CD4-positive, alpha-beta T cell treated with Interleukin-17A for 1 hour (primary cell): Measurements from ENCODE around the gene PKMYT1.

Experiments used
- DNase-seq: peaks from one replicate; pipeline ENCODE4 v3.0.0-alpha.2; 2020

PKMYT1 gene

DNA sequence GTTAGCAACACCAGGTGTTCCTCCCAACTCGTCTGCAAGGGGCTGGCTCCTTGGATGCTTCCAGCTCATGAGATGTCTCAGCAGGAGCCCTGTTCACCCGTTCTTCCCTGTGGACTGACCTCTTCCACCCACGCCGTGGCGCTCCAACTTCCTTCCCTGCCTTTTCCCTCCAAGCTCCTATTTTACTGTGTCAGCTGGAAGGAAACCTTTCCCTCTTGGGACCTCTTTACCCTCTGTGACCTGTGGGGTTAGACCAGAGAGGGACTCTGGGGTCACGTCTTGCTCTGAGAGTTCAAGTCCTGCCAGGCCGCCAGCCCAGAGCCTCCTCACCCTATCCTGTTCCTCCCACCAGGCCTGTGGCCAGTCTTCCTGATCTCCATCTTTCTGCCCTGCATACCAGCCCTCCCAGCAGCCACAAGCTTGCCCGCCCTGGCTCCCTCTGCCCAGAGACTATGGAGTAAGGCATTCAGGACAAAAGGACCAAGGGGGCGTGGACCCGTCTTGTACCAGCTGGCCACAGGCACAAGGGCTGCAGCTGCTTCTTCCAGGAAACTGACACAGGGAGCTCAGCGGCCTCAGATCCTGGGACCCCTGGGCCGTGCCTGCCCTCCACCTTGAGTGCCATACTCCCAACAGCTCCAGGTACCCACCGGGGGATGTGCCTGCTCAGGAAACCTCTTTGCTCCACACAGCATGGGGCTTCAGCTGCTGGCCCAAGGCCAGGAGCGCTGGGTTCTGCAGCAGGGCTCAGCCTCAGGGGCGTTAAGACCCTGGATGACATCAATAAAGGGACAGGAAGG is 8.1 kb downstream of the PKMYT1 start:
- no peak for DNase-seq

DNA sequence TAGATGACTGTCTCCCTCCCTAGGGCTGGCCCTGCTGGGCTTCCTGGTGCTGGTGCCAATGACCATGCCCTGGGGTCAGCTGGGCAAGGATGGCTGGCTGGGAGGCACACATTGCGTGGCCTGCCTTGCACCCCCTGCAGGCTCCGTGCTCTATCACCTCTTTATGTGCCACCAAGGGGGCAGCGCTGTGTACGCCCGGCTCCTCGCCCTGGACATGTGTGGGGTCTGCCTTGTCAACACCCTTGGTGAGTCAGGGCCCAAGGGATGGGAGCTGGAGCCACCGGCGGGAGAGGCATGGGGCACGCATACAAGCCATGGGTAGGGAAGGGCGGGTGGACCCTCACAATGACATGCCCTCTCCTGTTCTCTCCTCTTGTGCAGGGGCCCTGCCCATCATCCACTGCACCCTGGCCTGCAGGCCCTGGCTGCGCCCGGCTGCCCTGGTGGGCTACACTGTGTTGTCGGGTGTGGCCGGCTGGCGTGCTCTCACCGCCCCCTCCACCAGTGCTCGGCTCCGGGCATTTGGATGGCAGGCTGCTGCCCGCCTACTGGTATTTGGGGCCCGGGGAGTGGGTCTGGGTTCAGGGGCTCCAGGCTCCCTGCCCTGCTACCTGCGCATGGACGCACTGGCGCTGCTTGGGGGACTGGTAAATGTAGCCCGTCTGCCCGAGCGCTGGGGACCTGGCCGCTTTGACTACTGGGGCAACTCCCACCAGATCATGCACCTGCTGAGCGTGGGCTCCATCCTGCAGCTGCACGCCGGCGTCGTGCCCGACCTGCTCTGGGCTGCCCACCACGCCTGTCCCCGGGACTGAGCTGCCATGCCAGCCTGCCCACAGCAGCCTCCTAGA is 8.9 kb downstream of the PKMYT1 start:
- DNase-seq: no peak

DNA sequence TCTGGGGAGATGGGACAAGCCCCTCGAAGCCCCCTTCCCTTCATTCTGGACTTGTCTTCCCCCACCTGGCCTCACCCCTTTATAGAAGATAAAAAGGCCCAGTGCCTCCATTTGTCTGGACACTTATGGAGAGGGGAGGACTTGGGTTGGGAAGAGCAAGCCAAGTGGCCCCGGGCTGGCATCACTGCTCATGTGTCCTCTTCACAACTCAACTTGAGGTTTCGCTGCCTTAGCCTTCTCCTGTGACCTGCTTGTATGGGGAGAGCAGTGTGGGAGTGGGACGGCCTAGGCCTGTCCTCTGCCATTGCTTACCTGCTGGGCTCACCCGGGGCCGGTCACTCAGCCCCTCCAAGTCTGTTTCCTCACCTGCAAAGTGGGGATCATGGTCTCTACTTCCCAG is 9.7 kb downstream of the PKMYT1 start:
- no peak for DNase-seq

DNA sequence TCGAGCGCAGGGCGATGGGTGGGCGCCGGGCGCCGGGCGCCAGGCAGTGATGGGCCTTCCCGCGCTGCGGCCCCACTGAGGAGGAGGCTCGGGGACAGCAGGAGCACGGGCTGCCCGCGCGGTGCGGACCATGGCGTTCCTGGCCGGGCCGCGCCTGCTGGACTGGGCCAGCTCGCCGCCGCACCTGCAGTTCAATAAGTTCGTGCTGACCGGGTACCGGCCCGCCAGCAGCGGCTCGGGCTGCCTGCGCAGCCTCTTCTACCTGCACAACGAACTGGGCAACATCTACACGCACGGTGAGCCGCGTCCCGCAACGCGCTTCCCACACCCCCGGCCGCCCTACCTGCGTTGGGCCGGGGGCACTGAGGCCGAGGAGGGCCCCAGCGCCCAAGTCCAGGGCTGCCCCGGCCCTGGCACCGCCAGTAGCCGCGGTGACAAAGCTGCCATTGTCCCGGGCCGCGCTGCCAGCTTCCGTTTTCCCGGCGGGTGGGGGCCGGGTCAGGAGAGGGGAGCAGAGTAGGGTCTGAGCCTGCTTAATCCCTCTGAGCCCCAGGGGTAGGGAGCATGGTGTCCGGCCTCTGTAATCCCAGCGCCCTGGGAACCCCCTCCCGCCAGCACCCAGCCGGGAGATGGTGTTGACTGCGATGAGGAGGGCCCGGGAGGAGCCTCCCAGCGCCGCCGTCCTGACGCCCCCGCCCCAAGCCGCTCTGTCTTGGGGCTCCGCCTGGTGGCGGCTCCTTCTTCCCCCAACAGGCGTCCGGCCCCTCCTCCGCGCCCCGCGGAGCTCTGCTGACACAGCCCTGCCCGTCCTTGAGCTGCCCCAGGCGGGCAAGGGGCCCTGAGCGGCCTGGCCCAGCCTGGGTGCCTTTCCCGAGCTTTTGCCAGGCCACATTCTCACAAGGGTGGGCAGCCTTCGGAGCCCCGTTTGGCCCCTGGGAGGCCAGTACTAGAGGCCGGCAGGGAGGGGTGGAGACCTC is 10.4 kb downstream of the PKMYT1 start:
- DNase-seq: peak; percentile 67

DNA sequence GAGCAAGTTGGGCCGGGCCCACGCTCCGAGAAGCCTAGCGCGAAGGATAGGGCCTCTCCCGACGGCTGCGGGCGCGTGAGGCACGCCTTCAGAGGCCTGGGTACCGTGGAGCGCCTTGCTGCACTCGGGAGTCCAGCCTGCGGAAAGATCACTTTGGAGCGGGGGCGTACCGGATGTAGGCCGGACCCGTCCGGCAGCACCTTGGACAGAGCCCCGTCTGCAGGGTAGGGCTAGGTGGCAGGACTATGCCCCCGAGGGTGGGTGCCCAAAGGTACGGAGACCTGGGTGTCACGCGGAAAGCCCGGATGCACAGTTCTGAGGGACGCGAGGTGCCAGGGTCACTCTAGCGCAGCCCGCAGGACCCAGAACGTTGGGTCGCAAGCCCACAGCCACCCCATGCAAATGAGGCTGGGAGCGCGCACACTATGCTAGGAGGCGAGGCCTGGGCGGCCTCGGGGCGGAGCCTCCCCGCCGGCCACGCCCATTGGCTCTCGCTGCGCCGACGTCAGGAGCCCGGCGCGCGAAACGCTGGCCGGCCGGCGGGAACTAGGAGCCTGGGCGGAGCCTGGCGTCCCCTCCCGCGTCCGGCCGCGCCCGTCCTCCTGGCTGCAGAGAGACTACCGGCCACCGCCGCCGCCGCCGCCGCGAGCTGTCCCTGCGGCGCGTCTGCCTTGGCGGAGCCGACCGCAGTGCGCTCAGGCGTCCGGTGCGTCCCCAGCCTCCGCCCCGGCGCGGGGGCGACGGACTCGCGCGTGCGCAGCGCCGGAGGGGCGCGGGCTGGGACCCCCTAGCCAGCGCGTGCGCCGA is 11.3 kb downstream of the PKMYT1 start, which contains the start of gene PAQR4:
TSS of gene PAQR4 (plus strand) at position 611 of the 807 bp plus-strand sequence. CDS start 327 bp downstream, outside the sequence.
- DNase-seq: peak; percentile 83

DNA sequence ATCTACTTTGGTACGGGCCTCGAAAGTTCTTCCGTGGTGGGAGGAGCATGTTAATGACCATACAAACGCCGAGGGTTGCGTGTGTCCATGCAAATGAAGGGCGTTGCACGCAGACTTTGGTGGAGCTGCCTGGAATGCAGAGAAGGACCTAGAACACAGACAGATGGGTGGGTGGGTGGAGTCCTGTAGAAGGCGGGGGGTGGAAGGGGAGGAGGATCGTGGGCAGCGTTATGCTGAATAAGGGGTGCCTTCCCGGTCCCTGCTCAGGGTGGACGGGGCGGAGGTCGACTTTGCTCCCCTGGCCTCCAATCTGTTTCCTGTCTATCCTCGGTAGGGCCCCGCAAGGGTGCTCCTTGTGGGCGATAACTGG is 11.9 kb downstream of the PKMYT1 start:
- no peak for DNase-seq

DNA sequence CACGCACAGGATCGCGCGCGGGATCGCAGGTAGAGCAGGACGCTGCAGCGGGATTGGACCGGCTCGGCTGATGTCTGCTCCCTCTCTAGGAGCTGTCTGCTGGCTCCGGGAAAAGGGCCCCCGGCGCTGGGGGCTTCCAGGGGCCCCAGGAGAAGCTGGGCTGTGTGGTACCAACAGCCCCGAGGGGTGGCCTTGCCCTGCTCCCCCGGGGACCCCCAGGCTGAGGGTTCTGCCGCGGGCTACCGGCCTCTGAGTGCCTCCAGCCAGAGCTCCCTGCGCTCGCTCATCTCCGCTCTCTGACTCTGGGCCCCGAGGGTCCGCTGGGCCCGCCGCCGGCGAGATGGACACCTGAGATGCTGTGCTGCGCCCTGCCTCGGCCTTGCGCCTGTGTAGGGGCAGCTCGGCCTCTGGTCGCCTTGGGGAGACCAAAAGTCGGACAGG is 12.5 kb downstream of the PKMYT1 start:
- DNase-seq: no peak

DNA sequence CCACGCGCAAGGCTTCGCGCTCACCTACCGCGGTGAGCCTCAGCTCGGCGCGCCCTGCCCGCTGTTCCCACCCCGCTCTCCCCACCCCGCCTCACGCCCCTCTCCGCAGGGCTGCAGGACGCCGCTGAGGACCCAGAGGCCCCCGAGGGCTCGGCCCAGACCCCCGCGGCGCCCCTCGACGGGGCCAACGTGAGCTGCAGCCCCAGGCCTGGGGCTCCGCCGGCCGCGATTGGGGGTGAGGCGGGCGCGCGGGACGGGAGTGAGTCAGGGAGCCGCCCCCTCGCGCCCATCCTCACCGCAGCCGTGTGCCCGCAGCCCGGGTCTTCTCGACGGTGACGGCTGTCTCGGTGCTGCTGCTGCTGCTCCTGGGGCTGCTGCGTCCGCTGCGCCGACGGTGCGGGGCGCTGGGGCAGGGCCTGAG is 13.0 kb downstream of the PKMYT1 start:
- no peak for DNase-seq

DNA sequence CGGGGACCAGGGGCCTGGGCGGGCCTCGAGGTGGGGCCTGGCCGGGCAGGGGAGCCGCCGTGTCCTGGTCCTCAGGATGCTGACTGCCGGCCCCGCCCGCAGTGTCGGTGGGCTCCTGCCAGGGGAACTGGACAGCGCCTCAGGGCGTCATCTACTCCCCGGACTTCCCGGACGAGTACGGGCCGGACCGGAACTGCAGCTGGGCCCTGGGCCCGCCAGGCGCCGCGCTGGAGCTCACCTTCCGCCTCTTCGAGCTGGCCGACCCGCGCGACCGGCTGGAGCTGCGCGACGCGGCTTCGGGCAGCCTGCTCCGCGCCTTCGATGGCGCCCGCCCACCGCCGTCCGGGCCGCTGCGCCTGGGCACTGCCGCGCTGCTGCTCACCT is 13.4 kb downstream of the PKMYT1 start:
- DNase-seq: no peak

DNA sequence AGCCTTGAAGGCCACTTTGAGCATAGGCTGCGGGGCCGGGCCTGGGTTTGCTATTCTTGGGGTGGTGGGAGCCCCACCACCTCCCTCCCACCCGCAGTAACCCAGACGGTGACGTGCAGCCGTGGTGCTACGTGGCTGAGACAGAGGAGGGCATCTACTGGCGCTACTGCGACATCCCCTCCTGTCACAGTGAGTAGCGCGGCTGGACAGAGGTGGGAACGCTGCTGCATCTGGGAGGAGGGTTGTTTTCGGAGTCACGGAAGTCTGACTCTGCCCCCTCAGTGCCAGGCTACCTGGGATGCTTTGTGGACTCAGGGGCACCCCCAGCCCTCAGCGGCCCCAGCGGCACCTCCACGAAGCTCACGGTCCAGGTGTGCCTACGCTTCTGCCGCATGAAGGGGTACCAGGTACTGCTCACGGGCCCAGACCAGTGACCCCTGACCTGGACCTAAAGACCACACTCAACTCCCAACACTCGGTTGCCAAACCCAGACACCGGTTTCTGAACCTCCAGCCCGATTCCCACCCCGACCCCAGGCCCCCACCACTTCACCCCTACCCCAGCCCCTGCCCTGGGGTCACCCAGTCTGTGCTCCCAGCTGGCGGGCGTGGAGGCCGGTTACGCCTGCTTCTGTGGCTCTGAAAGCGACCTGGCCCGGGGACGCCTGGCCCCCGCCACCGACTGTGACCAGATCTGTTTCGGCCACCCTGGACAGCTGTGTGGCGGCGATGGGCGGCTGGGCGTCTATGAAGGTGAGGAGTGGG is 14.0 kb downstream of the PKMYT1 start:
- no peak for DNase-seq

DNA sequence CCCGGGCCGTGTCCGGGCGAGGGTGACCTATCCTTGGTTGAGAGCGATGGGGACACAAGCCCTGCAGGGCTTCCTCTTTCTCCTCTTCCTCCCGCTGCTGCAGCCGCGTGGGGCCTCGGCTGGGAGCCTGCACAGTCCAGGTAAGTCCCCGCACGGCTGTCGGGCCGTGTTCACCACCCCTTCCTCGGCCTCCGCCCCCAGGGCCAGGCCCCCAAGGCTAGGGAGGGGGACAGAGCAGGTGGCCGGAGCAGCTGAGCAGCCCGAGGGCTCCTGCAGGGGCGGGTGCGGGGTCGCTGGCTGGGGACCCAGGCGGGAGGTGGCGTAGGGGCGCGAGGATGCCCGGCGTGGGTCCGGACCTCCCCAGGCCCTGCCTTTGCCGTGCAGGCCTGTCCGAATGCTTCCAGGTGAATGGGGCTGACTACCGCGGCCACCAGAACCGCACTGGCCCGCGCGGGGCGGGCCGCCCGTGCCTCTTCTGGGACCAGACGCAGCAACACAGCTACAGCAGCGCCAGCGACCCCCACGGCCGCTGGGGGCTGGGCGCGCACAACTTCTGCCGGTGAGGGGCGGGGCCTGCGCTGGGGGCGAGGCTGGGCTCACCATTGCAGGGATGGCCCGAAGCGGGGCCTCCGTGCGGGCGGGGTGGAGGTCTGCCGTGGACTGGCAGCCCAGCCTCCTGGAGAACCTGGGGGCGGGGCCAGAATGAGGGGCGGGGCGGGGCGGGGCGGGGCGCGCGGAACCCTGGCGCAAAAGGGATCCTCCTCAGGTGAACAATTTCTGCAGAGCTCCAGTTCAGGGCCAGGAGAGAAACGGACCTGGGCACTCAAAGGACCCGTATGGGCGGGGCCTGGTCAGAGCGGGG is 15.5 kb downstream of the PKMYT1 start:
- DNase-seq: peak; percentile 74

DNA sequence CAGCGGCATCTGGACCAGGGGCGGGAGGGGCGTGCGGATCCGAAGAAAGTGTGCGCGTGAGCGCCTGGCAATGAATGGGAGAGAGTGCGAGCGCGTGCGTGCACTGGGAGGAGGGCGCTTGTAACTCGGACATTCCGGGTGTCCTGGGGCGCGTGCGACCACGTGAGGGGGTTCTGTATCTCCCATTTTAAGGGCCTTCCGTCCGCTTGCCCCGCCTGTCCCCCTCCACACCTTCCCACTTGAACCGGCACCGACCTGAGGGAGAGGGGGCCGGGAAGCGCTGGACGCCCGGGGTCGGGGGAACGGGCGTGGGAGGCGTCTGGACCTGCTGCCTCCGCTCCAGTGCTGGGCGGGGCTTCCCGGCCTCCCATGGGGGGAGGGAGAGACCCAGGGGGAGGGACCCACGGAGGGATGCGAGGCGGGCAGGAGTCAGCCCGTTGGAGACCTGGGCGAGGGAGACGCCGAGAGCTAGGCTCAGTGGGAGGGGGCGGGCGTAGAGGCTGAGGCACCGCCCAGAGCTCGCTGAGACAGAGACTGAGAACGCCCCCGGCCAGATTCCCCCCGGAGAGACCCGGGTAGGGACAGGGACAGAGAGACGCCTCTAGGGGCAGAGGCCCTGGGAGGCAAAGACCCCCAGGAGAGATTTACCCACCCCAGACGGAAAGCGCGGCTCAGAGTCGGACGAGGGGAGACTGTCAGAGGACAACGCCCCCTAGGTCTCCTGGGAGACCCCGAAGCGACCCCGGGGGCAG is 16.3 kb downstream of the PKMYT1 start, which contains the start of gene KREMEN2:
TSS of gene KREMEN2 (plus strand) at position 553 of the 752 bp plus-strand sequence. CDS start 246 bp downstream, outside the sequence.
- DNase-seq: peak; percentile 34

DNA sequence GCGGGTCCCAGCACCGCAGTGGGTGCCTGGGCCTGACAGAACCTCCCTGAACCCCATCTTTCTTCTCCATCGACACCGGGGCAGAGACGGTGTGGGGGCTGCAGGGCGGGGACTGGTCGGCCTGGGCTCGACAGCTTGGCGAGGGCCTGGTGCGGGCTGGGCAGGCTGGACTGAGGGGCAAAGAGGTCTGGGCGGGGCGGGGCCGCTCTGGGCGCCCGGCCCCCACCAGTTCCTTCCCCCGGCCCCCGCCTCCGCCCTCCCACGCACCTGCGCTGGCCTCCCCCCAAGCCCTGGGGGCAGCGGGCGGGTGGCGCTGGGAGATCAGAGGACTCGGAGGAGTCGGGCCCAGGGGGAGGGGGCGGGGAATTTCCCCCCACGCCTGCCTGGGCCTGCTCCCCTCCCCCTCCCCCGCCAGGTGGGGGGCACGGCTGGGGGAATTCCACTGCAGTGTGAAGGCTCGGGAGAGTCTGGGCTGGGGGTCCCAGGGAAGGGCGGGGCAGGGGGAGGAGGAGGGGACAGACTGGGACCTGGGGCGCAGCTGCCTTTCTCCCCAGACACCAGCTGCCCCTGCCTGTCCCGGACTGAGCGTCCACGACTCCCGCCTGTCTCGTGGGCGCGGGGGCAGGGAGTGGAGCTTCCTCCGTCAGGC is 17.0 kb downstream of the PKMYT1 start:
- peak; percentile 62 for DNase-seq

DNA sequence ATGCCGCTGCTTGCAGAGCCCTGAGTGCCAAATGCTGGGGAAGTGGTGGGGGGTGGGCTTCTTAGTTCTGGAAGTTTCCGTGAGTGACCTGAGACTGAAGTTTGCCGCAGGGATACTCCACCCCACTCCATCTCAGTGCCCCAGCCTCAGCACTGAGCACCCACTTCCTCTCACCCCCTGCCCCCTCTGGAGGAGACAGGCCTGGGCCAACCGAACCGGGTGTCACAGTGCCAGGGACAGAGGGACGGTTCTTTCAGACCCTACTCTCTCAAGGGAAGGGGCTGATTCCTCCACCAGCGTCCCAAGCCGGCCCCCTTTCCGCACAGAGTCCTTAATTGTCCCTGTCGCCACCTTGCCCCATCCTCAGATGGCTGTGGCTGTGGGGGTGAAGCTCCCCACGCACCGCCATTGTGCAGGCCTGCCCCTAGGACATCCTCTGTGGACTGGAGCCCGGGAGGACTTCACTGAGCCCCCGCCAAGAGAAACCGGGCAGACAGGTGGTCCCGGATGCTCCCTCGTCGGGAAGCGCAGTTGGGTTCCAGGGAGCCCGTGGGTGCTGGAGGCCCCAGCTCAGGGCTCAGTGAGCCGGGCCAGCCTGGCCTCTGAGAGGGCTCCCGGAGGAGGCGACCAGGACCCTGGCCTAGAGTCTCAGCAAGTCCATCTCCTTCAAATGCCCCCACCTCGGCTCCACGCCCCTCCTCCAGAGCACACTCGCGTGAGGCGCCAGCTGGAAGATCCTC is 17.7 kb downstream of the PKMYT1 start:
- DNase-seq: no peak

DNA sequence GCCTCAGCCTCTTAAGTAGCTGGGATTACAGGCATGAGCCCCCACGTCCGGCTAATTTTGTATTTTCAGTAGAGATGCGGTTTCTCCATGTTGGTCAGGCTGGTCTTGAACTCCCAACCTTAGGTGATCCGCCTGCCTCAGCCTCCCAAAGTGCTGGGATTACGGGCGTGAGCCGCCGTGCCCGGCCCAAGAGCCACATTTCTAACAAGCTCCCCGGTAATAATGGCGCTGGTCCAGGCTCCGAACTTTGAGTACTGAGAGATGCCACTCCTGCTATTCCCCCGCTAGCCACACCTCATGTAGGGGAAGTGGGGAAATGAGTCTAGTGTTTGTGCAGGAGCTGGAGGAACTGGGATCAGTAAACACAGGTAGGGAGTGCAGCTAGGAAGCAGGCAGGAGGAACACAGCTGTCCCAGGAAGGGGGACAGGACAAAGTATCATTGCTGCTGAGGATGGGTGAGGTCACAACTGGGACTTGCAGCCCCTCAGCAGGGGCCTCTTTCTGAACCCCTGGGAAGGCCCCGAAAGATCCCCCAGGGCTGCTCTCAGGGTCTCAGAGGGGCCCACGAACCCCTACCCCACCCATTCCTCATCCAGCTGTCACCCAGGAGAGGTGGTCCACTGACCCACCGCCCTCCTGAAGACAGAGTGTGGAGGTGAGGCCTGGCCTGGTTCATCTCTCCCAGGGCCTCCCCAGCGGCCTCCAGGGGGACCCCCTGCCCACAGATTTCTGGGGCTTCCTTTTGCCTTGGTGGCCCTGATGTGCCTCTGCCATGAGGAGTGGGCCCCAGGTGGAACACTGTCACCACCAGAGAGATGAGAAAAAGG is 19.8 kb downstream of the PKMYT1 start:
- DNase-seq: no peak

DNA sequence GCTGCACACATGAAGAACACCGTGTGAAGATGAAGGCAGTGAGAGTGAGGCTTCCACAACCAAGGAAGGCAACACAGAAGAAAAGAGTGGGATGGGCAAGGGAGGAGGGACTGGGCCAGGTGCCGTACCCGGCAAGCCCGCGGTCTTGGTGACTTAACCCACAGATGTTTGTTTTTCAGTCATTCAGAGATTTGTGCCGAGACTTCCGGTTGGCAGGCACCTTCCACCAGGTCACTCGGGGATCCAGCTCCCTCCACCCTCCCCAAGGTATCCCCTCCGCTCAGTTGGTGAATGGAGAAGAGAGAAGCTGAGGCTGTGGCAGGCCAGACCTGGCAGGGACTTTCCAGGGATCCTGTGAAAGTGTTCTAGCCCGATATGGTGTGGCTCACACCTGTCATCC is 21.0 kb downstream of the PKMYT1 start:
- no peak for DNase-seq

DNA sequence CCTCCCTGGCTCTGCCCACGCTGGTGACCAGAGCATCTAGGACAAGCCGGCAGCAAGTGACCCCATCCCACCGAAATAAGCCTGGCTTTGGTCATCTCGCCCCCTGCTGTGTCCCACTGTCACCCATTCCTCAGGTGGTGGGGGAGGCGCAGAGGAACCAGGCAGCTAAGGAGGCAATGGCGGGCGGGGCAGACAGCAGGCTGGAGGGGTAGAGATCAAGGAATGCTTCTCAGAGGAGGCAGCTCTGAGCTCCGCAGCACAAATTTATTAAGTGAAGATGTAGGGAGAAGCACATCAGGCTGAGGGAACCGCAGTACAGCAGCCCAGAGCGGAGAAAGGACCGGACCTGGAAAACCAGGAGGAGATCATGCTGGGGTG is 23.7 kb downstream of the PKMYT1 start:
- no peak for DNase-seq
